Hematopoietic multipotent progenitor cell treated with erythropoietin and hydrocortisone succinate and interleukin-3 and kit ligand, for 6 days (in vitro differentiated cells): ENCODE results near the gene RMI2.
"Not testable (repeated sequence)": the region's sequence is repeated elsewhere in the genome, so short reads cannot be mapped to it uniquely, and the experiment has no call there.

ENCODE experiments used
- DNase-seq: peaks from one replicate; pipeline ENCODE4 v3.0.0-alpha.2; 2015

Gene RMI2

DNA sequence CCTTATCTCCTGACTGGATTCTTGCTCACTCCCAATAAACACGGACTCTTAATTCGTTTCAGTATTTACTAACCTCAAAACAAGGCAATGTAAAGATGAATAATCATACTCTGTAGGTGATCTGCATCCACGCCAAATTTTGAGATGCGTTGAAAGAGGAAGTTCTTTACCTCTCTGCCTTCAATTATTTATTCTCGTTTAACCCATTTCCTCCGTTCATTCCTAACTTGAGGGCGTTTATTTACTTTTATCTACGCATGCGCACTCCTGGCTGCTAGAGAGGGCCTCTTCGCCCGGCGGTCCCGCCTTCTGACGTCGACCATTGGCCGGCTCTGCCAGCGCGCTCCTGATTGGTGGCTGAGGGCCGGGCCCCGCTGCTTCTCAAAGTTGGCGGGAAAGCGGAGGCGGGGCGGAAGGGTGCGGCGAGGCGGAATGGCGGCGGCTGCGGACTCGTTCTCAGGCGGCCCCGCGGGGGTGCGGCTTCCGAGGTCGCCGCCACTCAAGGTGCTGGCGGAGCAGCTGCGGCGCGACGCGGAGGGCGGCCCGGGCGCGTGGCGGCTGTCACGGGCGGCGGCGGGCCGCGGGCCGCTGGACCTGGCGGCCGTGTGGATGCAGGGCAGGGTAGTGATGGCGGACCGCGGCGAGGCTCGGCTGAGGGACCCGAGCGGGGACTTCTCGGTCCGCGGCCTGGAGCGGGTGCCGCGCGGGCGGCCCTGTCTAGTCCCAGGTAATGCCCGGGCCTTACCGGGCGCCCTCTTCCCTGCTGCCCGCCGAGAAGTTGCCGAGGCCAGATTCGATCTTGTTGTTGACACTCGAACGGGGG is at the start of gene RMI2:
Gene RMI2, plus strand, starts transcription at position 420 of the 823 bp plus-strand sequence. Its CDS starts 13 bp downstream, at position 433.
- peak; percentile 99 for DNase-seq

DNA sequence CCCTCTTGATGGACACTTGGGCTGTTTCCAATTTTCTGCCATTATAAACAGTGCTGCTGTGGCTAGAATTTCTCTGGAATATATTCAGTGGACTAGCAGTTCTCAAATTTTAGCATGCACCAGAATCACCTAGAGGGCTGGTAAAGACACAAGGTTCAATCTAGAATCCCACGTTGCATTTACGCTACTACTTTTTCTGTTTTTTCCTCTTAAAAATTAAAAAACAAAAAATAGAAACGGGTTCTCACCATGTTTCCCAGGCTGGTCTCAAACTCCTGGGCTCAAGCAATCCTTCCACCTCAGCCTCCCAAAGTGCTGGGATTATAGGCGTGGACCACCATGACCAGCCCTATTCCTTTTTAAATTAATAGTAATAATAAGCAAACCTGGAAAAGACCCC is 49.6 kb upstream of the RMI2 start:
- no peak for DNase-seq

DNA sequence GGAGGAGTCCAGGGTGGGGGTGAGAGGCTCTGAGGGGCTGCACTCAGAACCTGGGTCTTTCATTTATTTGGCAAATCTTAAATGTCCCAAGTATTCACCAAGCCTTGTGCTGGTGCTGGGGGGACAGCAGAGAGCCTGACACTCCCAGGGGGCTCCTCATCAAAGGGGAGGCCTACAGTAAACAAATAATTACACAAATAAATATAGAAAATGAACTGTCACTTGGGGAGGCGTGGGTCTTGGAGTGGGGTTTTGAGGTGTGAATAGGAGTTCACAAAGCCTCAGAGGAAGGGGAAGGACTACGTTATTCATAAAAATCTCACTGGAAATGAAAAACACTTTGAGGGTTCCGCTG is 48.9 kb upstream of the RMI2 start:
- no peak for DNase-seq

DNA sequence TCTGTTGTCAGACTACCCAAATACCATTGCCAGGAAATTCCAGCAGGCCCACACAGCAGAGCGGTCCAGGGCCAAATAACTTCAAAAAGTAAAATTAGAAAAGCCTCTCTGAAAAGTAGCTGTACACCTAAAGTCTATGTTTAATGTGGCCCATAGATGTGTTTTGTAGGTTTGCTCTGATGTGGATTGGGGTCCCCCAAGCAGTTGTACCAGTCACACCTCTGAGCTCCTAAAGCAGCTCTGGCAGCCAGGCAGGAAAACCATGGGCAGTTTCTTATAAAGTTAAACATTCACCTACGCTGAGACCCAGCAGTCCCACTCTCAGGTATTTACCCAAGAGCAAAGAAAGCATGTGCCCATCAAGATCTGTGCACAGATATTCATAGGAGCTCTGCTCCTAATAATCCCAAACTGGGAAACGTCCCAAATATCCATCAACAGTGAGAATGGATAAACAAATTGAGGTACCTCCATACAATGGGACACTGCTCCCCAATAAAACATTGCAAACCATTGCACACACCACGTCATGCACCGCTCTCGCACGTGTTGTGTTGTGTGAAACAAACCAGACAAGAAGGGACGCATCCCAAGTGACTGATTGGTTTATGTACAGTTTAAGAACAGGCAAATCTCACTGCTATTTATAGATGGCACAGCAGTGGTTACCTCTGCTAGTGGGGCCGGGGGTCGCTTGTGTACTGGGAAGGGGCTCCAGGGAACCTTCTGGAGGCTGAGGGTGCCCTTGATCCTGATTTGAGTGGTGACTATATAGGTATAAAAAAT is 48.4 kb upstream of the RMI2 start:
- DNase-seq, result no peak

DNA sequence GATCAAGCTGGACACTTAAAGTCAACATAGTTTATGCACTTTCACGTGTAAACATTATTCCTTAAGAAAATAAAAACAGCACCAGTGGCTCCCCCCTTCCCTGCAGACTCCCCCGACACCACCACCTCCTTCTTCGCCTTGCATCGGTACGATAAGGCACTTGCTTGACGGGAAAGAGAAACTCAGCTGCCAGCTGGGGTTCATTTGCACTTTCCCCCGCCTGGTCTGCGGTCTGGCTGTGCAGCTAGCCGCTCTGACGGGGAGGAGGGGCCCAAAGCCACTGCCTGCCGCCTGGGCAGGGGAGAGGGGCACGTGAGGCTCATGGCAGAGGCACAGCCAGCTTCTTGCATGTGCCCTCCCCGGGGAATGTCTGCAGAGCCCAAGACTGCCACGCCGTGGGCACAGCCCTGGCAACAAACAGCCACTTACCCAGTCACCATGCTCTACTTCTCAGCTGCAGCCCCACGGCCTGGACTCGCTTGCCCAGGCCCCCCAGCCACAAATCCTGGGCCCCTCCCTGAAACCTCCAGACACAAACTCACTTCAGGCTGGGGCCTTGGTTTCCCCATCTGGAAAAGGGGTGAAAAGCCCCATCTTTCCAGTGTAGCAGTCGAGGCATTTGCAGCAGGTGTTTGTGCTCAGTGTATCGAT is 47.6 kb upstream of the RMI2 start:
- DNase-seq, result peak; percentile 96

DNA sequence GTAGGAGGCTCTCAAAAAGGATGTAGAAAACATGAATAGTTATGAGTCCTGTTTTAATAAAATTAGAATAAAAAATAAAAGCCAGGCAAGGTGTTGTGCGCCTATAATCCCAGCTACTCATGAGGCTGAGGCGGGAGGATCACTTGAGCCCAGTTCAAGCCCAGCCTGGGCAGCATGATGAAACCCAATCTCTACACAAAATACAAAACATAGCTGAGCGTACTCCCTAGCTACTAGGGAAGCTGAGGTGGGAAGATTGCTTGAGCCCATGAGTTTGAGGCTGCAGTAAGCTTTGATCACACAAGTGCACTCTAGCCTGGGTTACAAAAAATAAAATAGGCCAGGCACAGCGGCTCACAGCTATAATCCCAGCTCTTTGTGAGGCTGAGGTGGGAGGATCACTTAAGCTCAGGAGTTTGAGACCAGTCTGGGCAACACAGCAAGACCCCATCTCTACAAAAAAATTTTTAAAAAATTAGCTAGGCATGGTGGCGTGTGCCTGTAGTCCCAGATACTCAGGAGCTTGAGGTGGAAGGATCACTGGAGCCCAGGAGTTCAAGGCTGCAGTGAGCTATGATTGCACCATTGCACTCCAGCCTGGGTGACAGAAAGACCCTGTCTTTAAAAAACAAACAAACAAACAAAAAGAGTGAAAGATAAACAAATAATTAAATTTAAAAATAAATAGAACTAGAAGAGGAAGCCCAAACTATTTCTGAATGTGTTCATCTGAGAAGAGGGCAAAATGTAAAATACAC is 46.9 kb upstream of the RMI2 start:
- no peak for DNase-seq

DNA sequence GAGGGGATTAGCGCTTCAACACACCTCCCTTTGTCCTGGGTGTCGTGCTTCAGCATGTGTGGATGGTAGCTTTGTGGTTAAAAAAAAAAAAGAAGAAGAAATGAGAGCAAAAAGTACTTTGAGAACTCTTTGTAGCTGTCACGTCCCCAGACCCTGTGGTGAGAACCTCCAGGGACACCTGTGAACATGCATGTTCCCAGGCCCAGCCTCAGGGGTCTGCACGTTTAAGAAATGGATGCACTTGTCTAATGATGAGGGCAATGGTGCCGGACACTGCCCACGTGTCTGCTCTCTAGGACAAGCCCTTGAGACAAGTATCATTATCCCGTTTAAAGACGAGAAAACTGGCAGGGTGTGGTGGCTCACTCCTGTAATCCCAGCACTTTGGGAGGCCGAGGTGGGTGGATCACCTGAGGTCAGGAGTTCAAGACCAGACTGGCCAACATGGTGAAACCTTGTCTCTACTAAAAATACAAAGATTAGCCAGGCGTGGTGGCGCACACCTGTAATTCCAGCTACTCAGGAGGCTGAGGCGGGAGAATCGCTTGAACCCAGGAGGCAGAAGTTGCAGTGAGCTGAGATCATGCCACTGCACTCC is 46.2 kb upstream of the RMI2 start:
- not testable (repeated sequence) for DNase-seq

DNA sequence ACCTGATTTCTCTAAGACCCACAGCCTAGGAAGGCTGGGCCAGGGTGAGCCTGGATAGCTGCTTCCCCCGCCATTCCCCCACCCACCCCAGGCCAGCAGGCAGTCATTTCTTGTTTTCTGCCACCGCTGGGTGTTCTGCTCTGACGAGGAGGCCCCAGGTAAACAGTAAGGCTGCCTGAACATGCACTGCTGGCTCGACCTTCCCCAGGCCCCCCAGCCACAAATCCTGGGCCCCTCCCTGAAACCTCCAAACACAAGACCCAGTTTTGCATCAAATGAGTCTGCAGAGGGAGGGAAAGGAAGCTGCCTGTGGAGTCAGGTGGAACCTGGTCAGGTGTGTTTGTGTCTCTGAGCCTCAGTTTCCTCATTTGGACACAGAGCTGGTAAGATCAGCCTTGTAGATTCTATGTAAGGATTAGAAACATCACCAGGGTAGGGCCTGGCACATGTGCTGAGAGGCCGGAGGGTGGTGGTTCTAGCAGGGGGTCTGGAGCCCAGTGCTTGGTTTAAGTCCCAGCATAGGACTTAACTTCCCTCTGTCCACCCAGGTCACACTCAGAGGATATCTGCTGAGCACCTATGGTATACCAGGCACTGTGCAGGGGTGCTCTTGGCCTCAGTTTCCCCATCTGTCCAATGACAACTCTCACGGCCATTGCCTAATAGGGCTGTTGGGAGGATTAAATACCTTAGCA is 45.2 kb upstream of the RMI2 start:
- no peak for DNase-seq

DNA sequence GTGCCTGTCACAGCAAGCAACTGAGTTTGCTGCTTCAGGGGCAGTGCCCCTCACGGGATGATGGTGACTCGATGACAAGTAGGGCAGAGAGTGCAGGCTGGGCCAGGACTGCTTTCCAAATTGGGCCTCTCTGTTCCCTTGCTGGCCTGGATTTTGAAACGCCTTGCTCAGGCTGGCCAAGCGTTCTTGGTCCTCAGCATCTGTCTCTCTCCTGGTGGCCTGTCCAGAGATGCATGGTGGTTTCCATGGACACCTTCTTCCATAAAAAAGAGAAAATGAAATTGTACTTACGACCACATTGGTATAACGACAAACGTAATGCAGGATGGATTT is 44.7 kb upstream of the RMI2 start:
- DNase-seq, result no peak

DNA sequence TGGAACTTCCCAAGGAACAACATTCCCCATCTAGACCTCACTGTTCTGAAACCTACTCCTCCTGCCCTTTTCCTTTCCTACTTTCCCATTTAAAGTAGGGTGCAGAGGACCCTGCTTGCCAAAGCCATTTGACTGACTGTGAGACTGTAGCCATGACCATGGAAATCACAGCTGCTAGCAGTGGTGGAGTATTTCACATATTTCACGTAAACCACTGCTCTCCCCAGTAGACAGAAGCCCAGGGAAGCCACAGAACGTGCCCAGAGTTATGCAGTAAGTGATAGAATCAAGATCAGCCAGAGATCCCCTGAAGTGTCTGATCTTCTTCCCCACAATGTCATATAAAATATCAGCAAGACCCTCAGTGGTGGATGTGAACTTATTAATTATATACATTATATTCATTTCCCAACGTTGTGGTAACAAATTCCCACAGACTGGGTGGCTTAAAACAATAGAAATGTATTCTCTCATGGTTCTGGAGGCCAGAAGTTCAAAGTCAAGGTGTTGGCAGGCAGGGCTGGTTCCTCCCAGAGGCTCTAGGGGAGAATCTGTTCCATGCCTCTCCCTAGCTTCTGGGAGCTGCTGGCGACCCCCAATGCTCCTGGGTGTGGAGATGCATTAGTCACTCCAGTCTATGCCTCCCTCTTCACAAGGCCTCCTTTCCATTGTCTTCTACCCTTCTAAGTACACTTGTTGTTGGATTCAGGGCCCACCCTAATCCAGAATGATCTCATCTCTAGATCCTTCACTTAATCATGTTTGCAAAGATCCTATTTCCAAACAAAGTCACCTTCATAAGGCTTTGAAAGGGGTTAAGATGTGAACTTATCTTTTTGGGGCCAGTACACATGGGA is 43.4 kb upstream of the RMI2 start:
- DNase-seq, result no peak

DNA sequence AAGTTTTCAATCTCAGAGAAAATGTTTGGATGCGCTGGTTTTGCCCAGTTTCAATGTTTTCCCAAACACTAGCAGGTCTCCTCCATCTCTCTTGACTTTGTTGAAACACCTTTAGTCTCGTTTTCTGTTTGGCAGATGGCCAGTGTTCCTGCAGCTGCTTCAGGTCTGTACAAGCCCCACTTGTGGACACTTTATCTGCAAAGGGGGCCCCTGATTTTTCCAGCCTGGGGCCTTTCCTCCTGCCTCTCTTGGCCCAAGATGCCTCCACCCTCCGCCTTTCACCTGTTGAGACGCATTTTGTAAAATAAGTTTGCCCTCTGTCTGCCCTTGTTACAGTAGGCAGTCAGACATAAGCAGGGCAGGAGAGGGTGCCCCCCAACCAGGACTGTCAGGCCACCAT is 42.3 kb upstream of the RMI2 start:
- DNase-seq, result no peak

DNA sequence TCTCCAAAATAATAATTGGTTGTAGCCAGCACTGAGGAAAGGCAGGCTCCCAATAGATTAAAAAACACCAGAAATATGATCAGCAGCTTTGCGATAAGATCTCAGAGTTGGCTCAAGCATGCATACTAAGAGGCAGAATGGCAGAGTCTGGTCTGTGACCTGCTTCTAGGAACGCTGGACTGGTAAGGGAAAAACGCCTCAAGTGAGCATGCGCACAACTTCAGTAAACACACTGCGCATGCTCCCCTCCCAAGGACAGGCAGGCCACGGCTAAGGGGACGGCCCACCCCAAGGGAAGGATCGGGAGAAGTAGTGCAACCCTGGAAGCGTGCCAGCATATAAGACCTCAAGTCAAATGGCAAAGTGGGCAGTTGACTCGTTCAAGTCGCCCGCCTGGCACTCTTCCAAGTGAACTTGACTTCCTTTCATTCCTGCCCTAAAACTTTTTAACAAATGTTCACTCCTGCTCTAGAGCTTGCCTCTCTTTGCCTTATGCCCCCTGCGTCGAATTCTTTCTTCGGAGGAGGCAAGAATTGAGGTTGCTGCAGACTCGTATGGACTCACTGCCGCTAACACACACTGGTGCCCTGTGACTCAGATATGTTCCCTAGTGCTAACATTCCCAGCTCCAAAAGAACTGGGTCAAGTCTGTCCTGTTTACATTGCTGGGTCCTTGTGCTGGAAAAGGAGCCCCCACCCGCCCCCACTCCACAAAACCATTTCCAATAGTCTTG is 41.7 kb upstream of the RMI2 start:
- DNase-seq, result peak; percentile 58

DNA sequence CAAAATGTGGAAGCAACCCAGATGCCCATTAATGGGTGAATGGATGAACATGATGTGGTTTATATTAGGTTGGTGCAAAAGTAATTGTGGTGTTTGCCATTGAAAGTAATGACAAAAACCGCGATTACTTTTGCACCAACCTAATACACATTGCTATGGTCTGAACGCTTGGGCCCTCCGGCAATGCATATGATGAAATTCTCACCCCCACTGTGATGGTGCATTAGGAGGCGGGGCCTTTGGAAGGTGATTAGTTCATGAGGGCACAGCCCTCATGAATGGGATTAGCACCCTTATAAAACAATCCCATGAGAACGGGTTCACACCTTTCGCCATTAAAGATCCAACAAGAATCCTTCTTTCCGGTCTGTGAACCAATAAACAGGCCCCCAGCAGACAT is 38.9 kb upstream of the RMI2 start:
- no peak for DNase-seq

DNA sequence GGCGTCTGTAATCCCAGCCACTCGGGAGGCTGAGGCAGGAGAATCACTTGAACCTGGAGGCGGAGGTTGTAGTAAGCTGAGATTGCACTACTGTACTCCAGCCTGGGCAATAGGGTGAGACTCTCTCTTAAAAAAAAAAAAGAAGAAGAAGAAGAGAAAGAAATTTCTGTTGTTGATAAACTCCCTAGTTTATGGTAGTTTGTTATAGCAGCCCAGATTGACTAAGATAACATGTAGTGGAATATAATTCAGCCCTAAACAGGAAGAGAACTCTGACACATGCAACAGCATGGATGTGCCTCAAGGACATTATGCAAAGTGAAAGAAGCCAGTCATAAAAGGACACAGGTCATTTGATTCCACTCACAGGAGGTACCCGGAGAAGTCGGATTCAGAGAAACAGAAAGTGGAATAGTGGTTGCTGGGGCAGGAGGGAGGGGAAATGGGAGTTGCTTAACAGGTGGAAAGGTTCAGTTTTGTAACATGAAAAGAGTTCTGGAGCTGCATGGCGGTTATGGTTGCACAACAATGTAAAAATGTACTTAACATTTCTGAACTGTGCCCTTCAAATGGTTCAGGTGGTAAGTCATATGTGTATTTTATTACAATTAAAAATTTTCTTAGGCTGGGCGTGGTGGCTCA is 38.1 kb upstream of the RMI2 start:
- DNase-seq, result peak; percentile 24

DNA sequence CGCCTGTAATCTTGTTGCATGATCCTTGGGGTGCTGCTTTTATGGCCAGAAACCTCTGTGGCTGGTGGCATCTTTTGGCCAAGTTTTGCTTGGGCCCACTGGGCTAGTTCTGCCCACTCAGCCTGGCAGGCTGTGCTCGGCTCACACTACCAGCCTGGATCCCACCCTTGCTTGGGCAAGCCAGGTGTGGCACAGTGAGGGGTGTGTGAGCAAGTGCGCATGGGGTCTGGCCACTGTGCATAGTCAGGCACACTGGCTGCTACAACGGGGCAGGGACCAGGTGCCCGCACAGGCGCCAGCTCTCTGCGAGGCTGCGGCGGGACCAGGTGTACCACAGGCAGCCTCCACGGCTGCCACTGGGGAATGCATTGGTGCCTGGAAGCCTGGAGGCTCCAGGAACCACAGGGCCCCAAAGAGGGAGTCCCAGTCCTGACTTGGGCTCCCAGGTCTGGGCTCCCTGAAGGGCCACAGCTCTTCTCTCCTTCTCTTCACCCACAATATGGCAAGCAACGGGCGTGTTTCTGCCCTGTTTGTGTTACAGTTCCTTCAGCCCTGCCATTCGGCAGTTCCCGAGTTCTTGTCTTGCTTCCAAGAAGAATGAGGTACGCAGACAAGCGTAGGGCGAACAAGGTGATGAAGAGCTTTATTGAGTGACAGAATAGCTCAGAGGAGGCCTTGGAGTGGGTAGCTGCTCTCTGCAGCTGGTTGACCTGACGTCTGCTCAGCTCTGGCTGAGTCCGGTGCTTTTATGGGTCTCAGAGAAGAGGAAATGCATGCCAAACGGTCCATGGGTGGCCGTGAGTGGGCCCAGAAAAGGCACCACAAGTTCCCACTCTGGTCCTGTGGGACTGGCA is 37.4 kb upstream of the RMI2 start:
- DNase-seq, result no peak

DNA sequence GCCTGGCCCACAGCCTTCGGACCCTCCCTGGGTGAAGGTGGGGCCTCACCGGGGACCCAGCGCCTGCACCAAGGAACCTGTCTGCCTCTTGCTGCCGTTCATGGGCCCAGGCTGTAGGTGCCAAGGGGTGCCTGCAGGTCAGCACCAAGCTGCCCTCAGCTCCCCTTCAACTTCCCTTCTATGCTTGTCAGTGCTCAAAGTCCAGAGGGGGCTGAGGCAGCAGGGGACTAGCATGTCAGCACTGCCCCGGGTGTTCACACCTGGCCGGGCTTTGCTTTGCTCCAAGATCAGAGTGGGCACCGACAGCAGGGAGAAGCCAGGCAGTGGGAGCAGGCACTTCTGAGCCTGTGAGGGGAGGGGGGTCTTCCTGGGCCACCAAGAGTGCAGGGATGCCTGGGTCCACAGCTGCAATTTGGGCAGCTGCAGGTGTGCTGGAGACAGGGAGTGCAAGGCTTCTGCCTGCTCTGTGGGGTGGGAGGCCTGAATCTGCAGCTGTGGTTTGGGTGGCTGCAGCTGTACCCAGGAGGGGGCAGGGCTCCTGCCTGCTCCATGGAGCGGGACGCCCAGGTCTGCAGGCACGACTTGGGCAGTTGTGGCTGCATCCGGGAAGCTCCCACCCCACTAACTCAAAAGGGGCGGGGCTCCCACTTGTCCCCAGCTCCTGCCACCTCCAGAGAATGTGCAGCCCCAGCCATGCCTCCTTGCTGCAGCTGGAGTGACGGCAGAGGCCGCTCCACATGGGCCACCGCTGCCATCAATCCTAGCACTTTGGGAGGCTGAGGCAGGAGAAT is 36.6 kb upstream of the RMI2 start:
- peak; percentile 18 for DNase-seq

DNA sequence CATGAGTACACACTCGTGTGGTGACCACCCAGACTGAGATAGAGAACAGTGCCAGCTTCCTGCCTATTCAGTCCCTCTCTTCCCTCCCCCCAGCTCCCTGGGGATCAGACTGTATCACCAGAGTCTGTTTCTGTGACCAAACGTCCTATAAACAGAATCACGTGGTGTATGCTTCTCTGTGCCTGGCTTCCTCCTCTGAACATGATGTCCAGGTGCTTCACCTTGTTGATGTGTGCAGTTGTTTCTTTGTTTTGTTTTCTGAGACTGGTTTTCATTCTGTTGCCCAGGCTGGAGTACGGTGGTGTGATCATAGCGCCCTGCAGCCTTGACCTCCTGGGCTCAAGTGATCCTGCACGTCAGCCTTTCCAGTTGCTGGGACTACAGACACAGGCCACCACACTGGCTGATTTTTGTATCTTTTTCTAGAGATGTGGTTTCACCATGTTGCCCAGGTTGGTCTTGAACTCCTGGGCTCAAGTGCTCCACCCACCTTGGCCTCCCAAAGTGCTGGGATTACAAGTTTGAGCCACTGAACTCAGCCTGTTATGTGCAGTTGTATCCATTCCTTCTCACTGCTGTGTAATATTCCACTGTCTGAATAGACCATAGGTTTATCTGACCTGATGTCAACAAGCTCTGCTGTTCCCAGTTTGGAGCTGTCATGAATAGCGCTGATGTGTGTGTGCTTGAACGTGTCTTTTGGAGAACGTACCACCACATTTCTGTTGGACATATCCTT is 35.2 kb upstream of the RMI2 start:
- DNase-seq, result no peak
